ENCODE measurements around the gene MACC1.

MACC1 gene

GRCh38 chr7:20238194-20238753 lies 21.1 kb upstream of the MACC1 start:
- H3K4me2 ChIP-seq (ENCODE audit: low read depth, low read length): peak overlapping the region; percentile 53
- peaks cover 4% of the 10 kb centered on the region; the same call in 1 of the 2 replicates for H3F3A ChIP-seq (ENCODE audit: insufficient read depth, low read length)
- no peaks in the 10 kb centered on the region for H4K20me1 ChIP-seq (ENCODE audit: insufficient read depth, low read length)
- H3K4me1 ChIP-seq (ENCODE audit: low read length): peaks cover 31% of the 10 kb centered on the region
- no peak for DNase-seq
- H3K9me2 ChIP-seq (replicated peaks; ENCODE audit: insufficient read depth, low read length): no peaks in the 10 kb centered on the region
- no peaks in the 10 kb centered on the region for H3K79me2 ChIP-seq (ENCODE audit: low read length)
- H3K4me3 ChIP-seq (ENCODE audit: low read length): peak overlapping the region; percentile 5; the same call in 1 of the 2 replicates
- H3K27me3 ChIP-seq (replicated peaks; ENCODE audit: insufficient read depth, low read length): no peaks in the 10 kb centered on the region
- H3K9me3 ChIP-seq (replicated peaks; ENCODE audit: insufficient read depth, low read length): no peaks in the 10 kb centered on the region
- no peak overlapping the region for H2AFZ ChIP-seq (ENCODE audit: low read length)
- peak overlapping the region; percentile 61; the same call in 1 of the 2 replicates for H3K27ac ChIP-seq (ENCODE audit: low read length)
- TF ChIP-seq EZH2phosphoT487 (IDR thresholded peaks at IDR 0.05; ENCODE audit: low read length): no peak
- TF ChIP-seq EZH2 (optimal IDR thresholded peaks at IDR 0.05; ENCODE audit: low read depth, low read length): no peak
- TF ChIP-seq, protein P1, sequence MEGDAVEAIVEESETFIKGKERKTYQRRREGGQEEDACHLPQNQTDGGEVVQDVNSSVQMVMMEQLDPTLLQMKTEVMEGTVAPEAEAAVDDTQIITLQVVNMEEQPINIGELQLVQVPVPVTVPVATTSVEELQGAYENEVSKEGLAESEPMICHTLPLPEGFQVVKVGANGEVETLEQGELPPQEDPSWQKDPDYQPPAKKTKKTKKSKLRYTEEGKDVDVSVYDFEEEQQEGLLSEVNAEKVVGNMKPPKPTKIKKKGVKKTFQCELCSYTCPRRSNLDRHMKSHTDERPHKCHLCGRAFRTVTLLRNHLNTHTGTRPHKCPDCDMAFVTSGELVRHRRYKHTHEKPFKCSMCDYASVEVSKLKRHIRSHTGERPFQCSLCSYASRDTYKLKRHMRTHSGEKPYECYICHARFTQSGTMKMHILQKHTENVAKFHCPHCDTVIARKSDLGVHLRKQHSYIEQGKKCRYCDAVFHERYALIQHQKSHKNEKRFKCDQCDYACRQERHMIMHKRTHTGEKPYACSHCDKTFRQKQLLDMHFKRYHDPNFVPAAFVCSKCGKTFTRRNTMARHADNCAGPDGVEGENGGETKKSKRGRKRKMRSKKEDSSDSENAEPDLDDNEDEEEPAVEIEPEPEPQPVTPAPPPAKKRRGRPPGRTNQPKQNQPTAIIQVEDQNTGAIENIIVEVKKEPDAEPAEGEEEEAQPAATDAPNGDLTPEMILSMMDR (IDR thresholded peaks at IDR 0.05; ENCODE audit: low read length): no peak
- H3K9ac ChIP-seq (ENCODE audit: low read length): peak overlapping the region; percentile 16; the same call in 1 of the 2 replicates
- no peaks in the 10 kb centered on the region for H3K36me3 ChIP-seq (replicated peaks; ENCODE audit: insufficient read depth, low read length)

DNA sequence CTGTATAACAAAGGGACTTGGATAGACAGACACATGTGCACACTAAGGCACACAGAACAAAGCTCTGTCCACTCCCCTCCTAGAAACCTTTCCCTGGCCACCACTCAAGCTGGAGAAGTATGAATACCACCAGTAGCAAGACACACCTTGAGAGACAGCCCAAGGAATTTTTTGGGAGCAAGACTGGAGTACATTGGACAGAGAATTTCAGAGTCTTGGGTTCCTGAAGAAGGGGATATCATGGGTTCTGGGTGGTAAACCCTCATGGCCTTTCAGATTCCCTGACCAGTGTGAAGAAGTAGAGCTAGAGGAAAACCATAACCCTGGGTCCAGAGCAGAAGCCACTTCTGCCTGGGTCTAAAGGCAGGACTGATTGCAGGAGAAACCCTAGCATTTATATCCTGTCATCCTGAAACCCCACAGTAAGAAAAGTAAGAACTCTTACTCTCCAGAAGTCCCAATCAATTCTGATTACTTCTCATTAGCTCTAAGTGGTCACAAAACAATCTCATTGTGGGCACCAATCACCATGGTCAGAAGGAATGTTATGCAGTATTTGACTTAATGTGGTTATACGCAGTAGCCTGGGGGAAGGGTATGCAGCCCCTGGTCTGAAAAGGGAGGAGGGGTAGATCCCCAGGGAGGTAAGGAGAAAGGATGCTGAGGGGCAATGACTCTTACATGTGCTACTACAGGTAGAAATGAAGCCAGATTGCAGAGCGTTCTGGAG lies 20.4 kb upstream of the MACC1 start:
- H4K20me1 ChIP-seq (ENCODE audit: insufficient read depth, low read length): no peaks in the 10 kb centered on the region
- DNase-seq: no peak
- TF ChIP-seq, protein P1 (IDR thresholded peaks at IDR 0.05; ENCODE audit: low read length): no peak
- TF ChIP-seq EZH2 (optimal IDR thresholded peaks at IDR 0.05; ENCODE audit: low read depth, low read length): no peak
- no peak for TF ChIP-seq EZH2phosphoT487 (IDR thresholded peaks at IDR 0.05; ENCODE audit: low read length)
- no peak overlapping the region for H3K4me3 ChIP-seq (ENCODE audit: low read length)
- no peak overlapping the region for H3K9ac ChIP-seq (ENCODE audit: low read length)
- no peaks in the 10 kb centered on the region for H3K36me3 ChIP-seq (replicated peaks; ENCODE audit: insufficient read depth, low read length)
- no peak overlapping the region for H2AFZ ChIP-seq (ENCODE audit: low read length)
- peaks cover 4% of the 10 kb centered on the region; the same call in 1 of the 2 replicates for H3F3A ChIP-seq (ENCODE audit: insufficient read depth, low read length)
- H3K4me1 ChIP-seq (ENCODE audit: low read length): peaks cover 31% of the 10 kb centered on the region
- no peaks in the 10 kb centered on the region for H3K79me2 ChIP-seq (ENCODE audit: low read length)
- H3K9me3 ChIP-seq (replicated peaks; ENCODE audit: insufficient read depth, low read length): no peaks in the 10 kb centered on the region
- H3K27ac ChIP-seq (ENCODE audit: low read length): peak overlapping the region; percentile 61; the same call in 1 of the 2 replicates
- H3K4me2 ChIP-seq (ENCODE audit: low read depth, low read length): 0 out of 2 replicates have a peak overlapping the region, but pooled peaks have one; percentile 53
- H3K27me3 ChIP-seq (replicated peaks; ENCODE audit: insufficient read depth, low read length): no peaks in the 10 kb centered on the region
- H3K9me2 ChIP-seq (replicated peaks; ENCODE audit: insufficient read depth, low read length): no peaks in the 10 kb centered on the region

DNA sequence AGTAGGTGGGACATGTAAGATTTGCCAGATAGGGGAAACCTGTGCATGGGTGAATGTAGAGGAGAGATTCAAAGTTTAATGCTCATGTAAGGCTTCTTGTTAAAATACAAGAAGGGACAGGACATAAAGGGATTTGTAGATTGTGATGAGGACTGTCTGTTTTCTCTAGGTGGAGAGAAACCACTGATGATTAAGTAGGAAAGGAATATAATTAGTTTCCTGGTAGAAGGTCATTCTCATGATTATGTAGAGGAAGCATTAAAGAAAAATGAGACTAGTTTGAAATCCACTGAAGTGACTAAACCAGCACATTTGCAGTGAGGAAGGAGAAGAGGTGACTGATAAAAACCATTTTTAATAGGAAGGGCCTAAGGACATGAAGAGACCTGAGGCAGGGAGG lies 19.6 kb upstream of the MACC1 start:
- Histone ChIP-seq H2AFZ (ENCODE audit: low read length) (no peak overlapping the region), H3K9me3 (replicated peaks; ENCODE audit: insufficient read depth, low read length) (no peaks in the 10 kb centered on the region), H3K4me1 (ENCODE audit: low read length) (peaks cover 29% of the 10 kb centered on the region), H4K20me1 (ENCODE audit: insufficient read depth, low read length) (no peaks in the 10 kb centered on the region), H3K27me3 (replicated peaks; ENCODE audit: insufficient read depth, low read length) (no peaks in the 10 kb centered on the region), H3K27ac (ENCODE audit: low read length) (no peak overlapping the region), H3K4me3 (ENCODE audit: low read length) (no peak overlapping the region), H3F3A (ENCODE audit: insufficient read depth, low read length) (peaks cover 4% of the 10 kb centered on the region; the same call in 1 of the 2 replicates), H3K36me3 (replicated peaks; ENCODE audit: insufficient read depth, low read length) (no peaks in the 10 kb centered on the region), H3K4me2 (ENCODE audit: low read depth, low read length) (no peak overlapping the region), H3K9me2 (replicated peaks; ENCODE audit: insufficient read depth, low read length) (no peaks in the 10 kb centered on the region), H3K9ac (ENCODE audit: low read length) (no peak overlapping the region), H3K79me2 (ENCODE audit: low read length) (no peaks in the 10 kb centered on the region)
- TF ChIP-seq EZH2 (optimal IDR thresholded peaks at IDR 0.05; ENCODE audit: low read depth, low read length) (no peak), EZH2phosphoT487 (IDR thresholded peaks at IDR 0.05; ENCODE audit: low read length) (no peak)
- TF ChIP-seq, protein P1 (IDR thresholded peaks at IDR 0.05; ENCODE audit: low read length): no peak
- DNase-seq: no peak
